H1 (cell line): ENCODE results near the gene CIZ1. TPM values are rescaled to one million over a fixed set of nuclear protein-coding genes. Genes with fewer than 3 reads are reported as not detected.

Source experiments
- CTCF ChIA-PET: fragments of 300-600 bp; sonication (Branson Sonifier 250); formaldehyde crosslinking; loops from one replicate; lab custom pipeline; 2021; ENCODE audit not compliant: partially characterized antibody; lab: Charles Lee
- POLR2A ChIA-PET: fragments of 300-600 bp; sonication (Branson Sonifier 250); formaldehyde crosslinking; loops from one replicate; lab custom pipeline; 2021; ENCODE audit warnings: inconsistent platforms; ENCODE audit not compliant: partially characterized antibody; lab: Charles Lee
- DNase-seq, 2 experiments: peaks; one replicate each; pipeline versions ENCODE4 v3.0.0 to v3.0.0-alpha.2; 2010 to 2022; ENCODE audit warnings: low spot score in 2 of 2, low read depth in 1 of 2, mixed read lengths in 1 of 2
- FAIRE-seq: peaks from 2 replicates; lab custom pipeline; 2011; peaks lifted over from hg19 to GRCh38; lab: Jason Lieb, UNC
- H2AFZ ChIP-seq: 2 replicates; pipeline ENCODE4 v1.8.1; 2012; ENCODE audit warnings: low read length, inconsistent platforms
- H2AK5ac ChIP-seq: 2 replicates; pipeline ENCODE4 v1.6.1; 2013; ENCODE audit warnings: low read depth, low read length
- H2BK120ac ChIP-seq: replicated peaks from 2 replicates; pipeline ENCODE3; 2013; ENCODE audit warnings: low read depth, low read length, inconsistent platforms
- H2BK12ac ChIP-seq: 2 replicates; pipeline ENCODE4 v1.6.1; 2013; ENCODE audit warnings: low read depth, low read length
- H2BK15ac ChIP-seq: 2 replicates; pipeline ENCODE4 v1.6.1; 2013; ENCODE audit warnings: low read length
- H2BK20ac ChIP-seq: 2 replicates; pipeline ENCODE4 v1.6.1; 2013; ENCODE audit warnings: low read length
- H2BK5ac ChIP-seq: 2 replicates; pipeline ENCODE4 v1.6.1; 2013; ENCODE audit warnings: low read depth, low read length
- H3K14ac ChIP-seq: 2 replicates; pipeline ENCODE4 v1.6.1; 2013; ENCODE audit warnings: inconsistent platforms; ENCODE audit not compliant: insufficient read length
- H3K18ac ChIP-seq: 2 replicates; pipeline ENCODE4 v1.6.1; 2013; ENCODE audit warnings: low read length; ENCODE audit errors: extremely low read depth
- H3K23ac ChIP-seq: 2 replicates; pipeline ENCODE4 v1.6.1; 2013; ENCODE audit warnings: inconsistent platforms; ENCODE audit not compliant: insufficient read length
- H3K23me2 ChIP-seq: 2 replicates; pipeline ENCODE4 v1.6.1; 2013; ENCODE audit warnings: low read depth, low read length
- H3K27ac ChIP-seq: 2 replicates; pipeline ENCODE4 v1.6.1; 2011; ENCODE audit warnings: low read depth, low read length, inconsistent platforms
- H3K27me3 ChIP-seq, 4 experiments: replicated peaks in 1 of 4; 1 replicate in 1 of 4; 2 replicates in 3 of 4; pipeline versions ENCODE4 v1.6.1 to v1.8.1; 2011 to 2013; ENCODE audit warnings: low read length in 3 of 4, mild to moderate bottlenecking in 3 of 4, inconsistent platforms in 2 of 4, mixed read lengths in 2 of 4, moderate library complexity in 1 of 4; ENCODE audit not compliant: control insufficient read depth in 3 of 4, insufficient read depth in 3 of 4; ENCODE audit errors: extremely low read depth in 1 of 4
- H3K36me3 ChIP-seq, 4 experiments: 2 replicates each; pipeline versions ENCODE4 v1.6.1 to v1.8.1; 2011 to 2013; ENCODE audit warnings: mild to moderate bottlenecking in 4 of 4, low read length in 3 of 4, moderate library complexity in 2 of 4, control low read depth in 1 of 4, inconsistent platforms in 1 of 4; ENCODE audit not compliant: insufficient read depth in 4 of 4, control insufficient read depth in 2 of 4
- H3K4ac ChIP-seq: replicated peaks from 2 replicates; pipeline ENCODE3; 2013; ENCODE audit warnings: low read length, low read depth, mixed read lengths, inconsistent platforms; ENCODE audit not compliant: insufficient read length
- H3K4me1 ChIP-seq, 4 experiments: replicated peaks in 1 of 4; 1 replicate in 1 of 4; 2 replicates in 3 of 4; pipeline versions ENCODE4 v1.6.1 to v1.8.1; 2011 to 2013; ENCODE audit warnings: low read length in 3 of 4, inconsistent platforms in 2 of 4, mixed read lengths in 1 of 4; ENCODE audit not compliant: insufficient read depth in 4 of 4, control insufficient read depth in 3 of 4
- H3K4me2 ChIP-seq, 2 experiments: 2 replicates each; pipeline versions ENCODE4 v1.6.1 to v1.8.1; 2011 to 2013; ENCODE audit warnings: low read depth in 2 of 2, low read length in 2 of 2, control low read depth in 1 of 2, inconsistent platforms in 1 of 2, mild to moderate bottlenecking in 1 of 2; ENCODE audit not compliant: insufficient read depth in 1 of 2
- H3K4me3 ChIP-seq, 4 experiments: fragments of 200-600, 300-600 bp in 1 of 4; sonication (generic), shearing (Covaris generic), sonication (Bioruptor Twin) in 1 of 4; 2 replicates each; pipeline versions ENCODE4 v1.5.1 to v1.8.1; 2011 to 2016; ENCODE audit warnings: low read length in 4 of 4, low read depth in 3 of 4, control low read depth in 2 of 4, inconsistent platforms in 2 of 4, mild to moderate bottlenecking in 2 of 4, mixed read lengths in 1 of 4, moderate library complexity in 1 of 4; ENCODE audit not compliant: insufficient read depth in 2 of 4; ENCODE audit errors: extremely low read depth in 1 of 4
- H3K56ac ChIP-seq: replicated peaks from 2 replicates; pipeline ENCODE3; 2013; ENCODE audit warnings: low read depth, mild to moderate bottlenecking, mixed read lengths, low read length, inconsistent platforms; ENCODE audit not compliant: insufficient read length
- H3K79me1 ChIP-seq: 2 replicates; pipeline ENCODE4 v1.6.1; 2013; ENCODE audit warnings: low read depth, low read length, control low read depth
- H3K79me2 ChIP-seq, 2 experiments: 2 replicates each; pipeline versions ENCODE4 v1.6.1 to v1.8.1; 2012 to 2013; ENCODE audit warnings: low read length in 2 of 2, mild to moderate bottlenecking in 2 of 2, inconsistent platforms in 1 of 2; ENCODE audit not compliant: insufficient read depth in 2 of 2, control insufficient read depth in 1 of 2
- H3K9ac ChIP-seq, 4 experiments: replicated peaks in 1 of 4; 1 replicate in 1 of 4; 2 replicates in 3 of 4; pipeline versions ENCODE4 v1.6.1 to v1.8.1; 2011 to 2013; ENCODE audit warnings: low read depth in 3 of 4, low read length in 3 of 4, control low read depth in 2 of 4, mild to moderate bottlenecking in 2 of 4, moderate library complexity in 2 of 4, inconsistent platforms in 1 of 4; ENCODE audit errors: extremely low read depth in 1 of 4
- H3K9me3 ChIP-seq, 2 experiments: 2 replicates each; pipeline versions ENCODE4 v1.6.1 to v1.8.1; 2012 to 2013; ENCODE audit warnings: mild to moderate bottlenecking in 2 of 2, moderate library complexity in 2 of 2, control low read depth in 1 of 2, inconsistent platforms in 1 of 2, low read depth in 1 of 2, low read length in 1 of 2, mixed read lengths in 1 of 2; ENCODE audit not compliant: insufficient read depth in 2 of 2
- H4K20me1 ChIP-seq, 2 experiments: replicated peaks in 1 of 2; 2 replicates each; pipeline versions ENCODE3 to v1.8.1; 2011 to 2013; ENCODE audit warnings: inconsistent platforms in 2 of 2, low read length in 2 of 2, mild to moderate bottlenecking in 1 of 2; ENCODE audit not compliant: insufficient read depth in 2 of 2, control insufficient read depth in 1 of 2
- H4K5ac ChIP-seq: 2 replicates; pipeline ENCODE4 v1.6.1; 2013; ENCODE audit warnings: low read length, low read depth, mixed read lengths, inconsistent platforms; ENCODE audit not compliant: insufficient read length
- H4K8ac ChIP-seq: 2 replicates; pipeline ENCODE4 v1.8.0; 2013; ENCODE audit warnings: mild to moderate bottlenecking, moderate library complexity, low read length, inconsistent platforms; ENCODE audit not compliant: insufficient read depth; ENCODE audit errors: extremely low read depth
- H4K91ac ChIP-seq: replicated peaks from 2 replicates; pipeline ENCODE3; 2013; ENCODE audit warnings: low read length, mixed read lengths, inconsistent platforms; ENCODE audit not compliant: insufficient read length
- CBX8 ChIP-seq: fragments of 300-800, 300-1000 bp; sonication (generic); IDR thresholded peaks from 2 replicates; pipeline ENCODE4 v1.7.1; 2016; ENCODE audit warnings: low read depth, low read length, borderline replicate concordance
- JUND ChIP-seq: IDR thresholded peaks from 2 replicates; pipeline ENCODE4 v1.6.1; 2011; ENCODE audit warnings: mild to moderate bottlenecking, improper control_type of control experiment, low read length
- SAP30 ChIP-seq: fragments of 300-600 bp; sonication (generic); IDR thresholded peaks from 2 replicates; pipeline ENCODE4 v1.7.1; 2012; ENCODE audit warnings: low read length, moderate library complexity, mild to moderate bottlenecking, inconsistent platforms; ENCODE audit not compliant: insufficient read depth, insufficient replicate concordance
- WGBS, 2 experiments: shearing (Covaris generic) in 1 of 2; methylation state at CpG; one replicate each; pipeline versions ENCODE4 v1.1.6 to v1.1.7; 2013 to 2015; ENCODE audit warnings: low lambda C conversion rate in 2 of 2, mixed read lengths in 2 of 2, inconsistent platforms in 1 of 2, low coverage in 1 of 2, missing lambda C conversion rate in 1 of 2; ENCODE audit not compliant: insufficient replicate concordance in 2 of 2, insufficient coverage in 1 of 2, insufficient read length in 1 of 2; ENCODE audit errors: extremely low coverage in 1 of 2, missing lambda C conversion rate in 1 of 2; 5-methylcytosine and 5-hydroxymethylcytosine counted together
- polyA plus RNA-seq, 7 experiments: library from polyadenylated mRNA; depleted of rRNA in 3 of 7; stranded (reverse) in 5 of 7; unstranded in 2 of 7; fragments of >200 nt in 5 of 7; fragments of 200-250 nt in 2 of 7; gene quantifications; 1 replicate in 5 of 7; 2 replicates in 1 of 7; 4 replicates in 1 of 7; pipeline versions ENCODE4 v1.2.1 to v1.2.3, GENCODE V29; 2011 to 2013; ENCODE audit warnings: missing spikeins in 2 of 7, mixed read lengths in 2 of 7
- total RNA-seq: library from RNA; stranded (reverse); fragmentation: NEBNext Ultra II Directional; extraction: Animal tissue kit (Norgen Biotek cat#: 25700); gene quantifications from 2 replicates; pipeline ENCODE4 v1.2.1, GENCODE V29; 2021

The CIZ1 gene
- total and polyA plus RNA-seq, 2 of the 8 experiments (the other 6 are each of a cell fraction or from before 2014, with no cell fraction given) = 66.0 to 107 TPM

- Histone ChIP-seq H2BK12ac (no peak overlapping the region), H3K4me3 (no peak overlapping the region), H2BK20ac (no peak overlapping the region), H3K27me3 (no peaks in the 10 kb centered on the region), H3K9me3 (no peaks in the 10 kb centered on the region), H2BK120ac (no peak overlapping the region), H3K36me3 (peaks cover 3 to 60% (median 24%) of the 10 kb centered on the region in 4 experiments), H2AFZ (no peak overlapping the region), H4K8ac (no peak overlapping the region), H3K23me2 (no peaks in the 10 kb centered on the region), H3K56ac (no peak overlapping the region), H3K23ac (no peak overlapping the region), H3K79me1 (0 out of 2 replicates have a peak, but pooled peaks cover 6% of the 10 kb centered on the region), H4K91ac (no peak overlapping the region), H3K14ac (no peak overlapping the region), H2BK5ac (no peak overlapping the region), H4K5ac (no peak overlapping the region), H3K18ac (no peak overlapping the region), H3K4me2 (no peak overlapping the region), H3K79me2 (no peaks in the 10 kb centered on the region), H3K27ac (no peak overlapping the region), H3K9ac (no peak overlapping the region), H3K4me1 (no peaks in the 10 kb centered on the region), H3K4ac (no peak overlapping the region), H4K20me1 (peaks cover 3 to 4% of the 10 kb centered on the region in 2 experiments), H2BK15ac (no peak overlapping the region), H2AK5ac (no peak overlapping the region)
- CTCF ChIA-PET = interaction anchor here (1.5 kb wide), 1 partner anchor 12 kb away, joined by 4 read pairs; no protein-coding TSS in a partner anchor
- TF ChIP-seq CBX8 (no peak), SAP30 (no peak), JUND (no peak)
- 87% methylated on average over 4 of the region's 4 CpGs; no CpG with 5 or more reads in 1 of the 2 experiments for WGBS, 2 experiments
- FAIRE-seq = no peak
- no peak for DNase-seq
- POLR2A ChIA-PET = interaction anchor here (1.4 to 1.7 kb wide), 3 partner anchors 8 to 55 kb away, joined by 3 to 6 read pairs (median 5); no protein-coding TSS in a partner anchor
These were observed 24.2 kb downstream of the CIZ1 start for GRCh38 chr9:128167209-128167608.
